HEK293 (cell line): ENCODE measurements around the gene CARS1.

Experiments used
- SCRT2 ChIP-seq: fragments of 450-650 bp; formaldehyde crosslinking; IDR thresholded peaks from 2 replicates; pipeline ENCODE4 v1.5.1; 2016; ENCODE audit warnings: missing biosample characterization, missing genetic modification characterization
- TCF7L2 ChIP-seq: IDR thresholded peaks from 2 replicates; pipeline ENCODE4 v1.6.1; 2011; ENCODE audit warnings: low read depth, mild to moderate bottlenecking, inconsistent platforms, low read length, moderate library complexity, borderline replicate concordance
- ZBTB17 ChIP-seq: fragments of 450-650 bp; formaldehyde crosslinking; IDR thresholded peaks from 2 replicates; pipeline ENCODE4 v1.5.1; 2016; ENCODE audit warnings: missing biosample characterization, missing genetic modification characterization
- ZBTB21 ChIP-seq: fragments of 450-650 bp; formaldehyde crosslinking; IDR thresholded peaks from 2 replicates; pipeline ENCODE4 v1.5.1; 2017; ENCODE audit warnings: missing biosample characterization, missing genetic modification characterization
- ZFP37 ChIP-seq: fragments of 450-650 bp; formaldehyde crosslinking; IDR thresholded peaks from 2 replicates; pipeline ENCODE4 v1.5.1; 2016; ENCODE audit warnings: missing biosample characterization, missing genetic modification characterization
- ZIC2 ChIP-seq: fragments of 450-650 bp; formaldehyde crosslinking; IDR thresholded peaks from 2 replicates; pipeline ENCODE4 v1.5.1; 2016; ENCODE audit warnings: missing biosample characterization, missing genetic modification characterization
- ZNF146 ChIP-seq: fragments of 450-650 bp; formaldehyde crosslinking; IDR thresholded peaks from 2 replicates; pipeline ENCODE4 v1.5.1; 2016; ENCODE audit warnings: missing biosample characterization, missing genetic modification characterization
- ZNF350 ChIP-seq: fragments of 450-650 bp; formaldehyde crosslinking; IDR thresholded peaks from 2 replicates; pipeline ENCODE4 v1.5.0; 2017; ENCODE audit warnings: missing biosample characterization, mild to moderate bottlenecking, missing genetic modification characterization
- ZNF629 ChIP-seq: fragments of 450-650 bp; formaldehyde crosslinking; IDR thresholded peaks from 2 replicates; pipeline ENCODE4 v1.5.1; 2017; ENCODE audit warnings: missing biosample characterization, missing genetic modification characterization
- TF ChIP-seq, protein P1 (sequence below): fragments of 450-650 bp; formaldehyde crosslinking; IDR thresholded peaks from 2 replicates; pipeline ENCODE4 v1.5.1; 2016; ENCODE audit warnings: missing biosample characterization, missing genetic modification characterization
- TF ChIP-seq, protein P2 (sequence below): fragments of 450-650 bp; formaldehyde crosslinking; IDR thresholded peaks from 2 replicates; pipeline ENCODE4 v1.5.1; 2016; ENCODE audit warnings: missing biosample characterization, missing genetic modification characterization

DNA sequence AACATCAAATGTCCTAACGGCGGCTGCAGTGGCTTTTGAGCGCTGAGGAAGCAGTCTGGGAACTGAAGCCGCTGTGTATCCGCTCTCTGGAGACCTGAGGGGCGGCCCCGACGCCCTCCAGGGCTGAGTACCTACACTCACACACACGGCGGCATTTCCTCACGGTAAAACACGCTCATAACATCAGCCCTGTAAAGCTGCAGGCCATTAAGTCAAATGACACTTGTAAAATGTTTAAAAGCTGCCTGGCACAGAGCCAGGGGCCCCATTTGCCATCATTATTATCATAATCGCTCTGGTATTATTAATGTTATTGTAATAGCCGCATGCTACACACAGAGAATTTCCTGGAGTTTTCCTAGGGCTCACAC, 5.1 kb downstream of the CARS1 start:
- TF ChIP-seq, protein P1, sequence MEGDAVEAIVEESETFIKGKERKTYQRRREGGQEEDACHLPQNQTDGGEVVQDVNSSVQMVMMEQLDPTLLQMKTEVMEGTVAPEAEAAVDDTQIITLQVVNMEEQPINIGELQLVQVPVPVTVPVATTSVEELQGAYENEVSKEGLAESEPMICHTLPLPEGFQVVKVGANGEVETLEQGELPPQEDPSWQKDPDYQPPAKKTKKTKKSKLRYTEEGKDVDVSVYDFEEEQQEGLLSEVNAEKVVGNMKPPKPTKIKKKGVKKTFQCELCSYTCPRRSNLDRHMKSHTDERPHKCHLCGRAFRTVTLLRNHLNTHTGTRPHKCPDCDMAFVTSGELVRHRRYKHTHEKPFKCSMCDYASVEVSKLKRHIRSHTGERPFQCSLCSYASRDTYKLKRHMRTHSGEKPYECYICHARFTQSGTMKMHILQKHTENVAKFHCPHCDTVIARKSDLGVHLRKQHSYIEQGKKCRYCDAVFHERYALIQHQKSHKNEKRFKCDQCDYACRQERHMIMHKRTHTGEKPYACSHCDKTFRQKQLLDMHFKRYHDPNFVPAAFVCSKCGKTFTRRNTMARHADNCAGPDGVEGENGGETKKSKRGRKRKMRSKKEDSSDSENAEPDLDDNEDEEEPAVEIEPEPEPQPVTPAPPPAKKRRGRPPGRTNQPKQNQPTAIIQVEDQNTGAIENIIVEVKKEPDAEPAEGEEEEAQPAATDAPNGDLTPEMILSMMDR (tag by site-specific recombination): no peak
- no peak for TF ChIP-seq ZBTB17 (tag by site-specific recombination)
- no peak for TF ChIP-seq ZBTB21
- TF ChIP-seq ZNF629 (tag by site-specific recombination): no peak
- TF ChIP-seq ZNF350 (tag by site-specific recombination): no peak
- TF ChIP-seq SCRT2: no peak
- TF ChIP-seq TCF7L2: no peak
- TF ChIP-seq ZFP37 (tag by site-specific recombination): no peak
- no peak for TF ChIP-seq ZIC2
- TF ChIP-seq, protein P2, sequence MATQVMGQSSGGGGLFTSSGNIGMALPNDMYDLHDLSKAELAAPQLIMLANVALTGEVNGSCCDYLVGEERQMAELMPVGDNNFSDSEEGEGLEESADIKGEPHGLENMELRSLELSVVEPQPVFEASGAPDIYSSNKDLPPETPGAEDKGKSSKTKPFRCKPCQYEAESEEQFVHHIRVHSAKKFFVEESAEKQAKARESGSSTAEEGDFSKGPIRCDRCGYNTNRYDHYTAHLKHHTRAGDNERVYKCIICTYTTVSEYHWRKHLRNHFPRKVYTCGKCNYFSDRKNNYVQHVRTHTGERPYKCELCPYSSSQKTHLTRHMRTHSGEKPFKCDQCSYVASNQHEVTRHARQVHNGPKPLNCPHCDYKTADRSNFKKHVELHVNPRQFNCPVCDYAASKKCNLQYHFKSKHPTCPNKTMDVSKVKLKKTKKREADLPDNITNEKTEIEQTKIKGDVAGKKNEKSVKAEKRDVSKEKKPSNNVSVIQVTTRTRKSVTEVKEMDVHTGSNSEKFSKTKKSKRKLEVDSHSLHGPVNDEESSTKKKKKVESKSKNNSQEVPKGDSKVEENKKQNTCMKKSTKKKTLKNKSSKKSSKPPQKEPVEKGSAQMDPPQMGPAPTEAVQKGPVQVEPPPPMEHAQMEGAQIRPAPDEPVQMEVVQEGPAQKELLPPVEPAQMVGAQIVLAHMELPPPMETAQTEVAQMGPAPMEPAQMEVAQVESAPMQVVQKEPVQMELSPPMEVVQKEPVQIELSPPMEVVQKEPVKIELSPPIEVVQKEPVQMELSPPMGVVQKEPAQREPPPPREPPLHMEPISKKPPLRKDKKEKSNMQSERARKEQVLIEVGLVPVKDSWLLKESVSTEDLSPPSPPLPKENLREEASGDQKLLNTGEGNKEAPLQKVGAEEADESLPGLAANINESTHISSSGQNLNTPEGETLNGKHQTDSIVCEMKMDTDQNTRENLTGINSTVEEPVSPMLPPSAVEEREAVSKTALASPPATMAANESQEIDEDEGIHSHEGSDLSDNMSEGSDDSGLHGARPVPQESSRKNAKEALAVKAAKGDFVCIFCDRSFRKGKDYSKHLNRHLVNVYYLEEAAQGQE (tag by site-specific recombination): no peak
- TF ChIP-seq ZNF146 (tag by site-specific recombination): no peak
